ENCODE data around the gene ZBTB7C. TPM values are rescaled to one million over a fixed set of nuclear protein-coding genes. Genes with fewer than 3 reads are reported as not detected.

ZBTB7C gene
- total RNA-seq, 1 donor from 2014 or later: 1.1 TPM

DNA sequence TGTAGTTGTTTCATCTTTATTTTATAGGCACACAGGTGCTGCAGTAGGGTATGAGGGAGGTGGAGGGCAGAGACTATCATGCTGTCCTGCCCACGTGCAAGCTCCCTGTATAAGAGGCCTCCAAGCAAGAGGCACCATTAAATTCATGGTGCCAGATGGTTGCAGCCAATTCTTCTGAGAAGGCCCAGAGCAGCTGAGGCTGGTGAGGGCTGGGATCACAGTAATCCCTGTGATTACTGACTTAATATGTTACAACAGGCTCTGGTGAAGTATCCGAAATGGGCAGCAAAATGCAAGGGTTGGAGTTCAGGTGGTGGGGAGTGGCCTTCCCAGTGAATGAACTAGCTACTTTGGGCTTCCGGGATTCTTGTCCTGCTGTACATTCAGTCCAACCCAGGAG, 286.8 kb downstream of the ZBTB7C start:
- TF ChIP-seq, protein P1, sequence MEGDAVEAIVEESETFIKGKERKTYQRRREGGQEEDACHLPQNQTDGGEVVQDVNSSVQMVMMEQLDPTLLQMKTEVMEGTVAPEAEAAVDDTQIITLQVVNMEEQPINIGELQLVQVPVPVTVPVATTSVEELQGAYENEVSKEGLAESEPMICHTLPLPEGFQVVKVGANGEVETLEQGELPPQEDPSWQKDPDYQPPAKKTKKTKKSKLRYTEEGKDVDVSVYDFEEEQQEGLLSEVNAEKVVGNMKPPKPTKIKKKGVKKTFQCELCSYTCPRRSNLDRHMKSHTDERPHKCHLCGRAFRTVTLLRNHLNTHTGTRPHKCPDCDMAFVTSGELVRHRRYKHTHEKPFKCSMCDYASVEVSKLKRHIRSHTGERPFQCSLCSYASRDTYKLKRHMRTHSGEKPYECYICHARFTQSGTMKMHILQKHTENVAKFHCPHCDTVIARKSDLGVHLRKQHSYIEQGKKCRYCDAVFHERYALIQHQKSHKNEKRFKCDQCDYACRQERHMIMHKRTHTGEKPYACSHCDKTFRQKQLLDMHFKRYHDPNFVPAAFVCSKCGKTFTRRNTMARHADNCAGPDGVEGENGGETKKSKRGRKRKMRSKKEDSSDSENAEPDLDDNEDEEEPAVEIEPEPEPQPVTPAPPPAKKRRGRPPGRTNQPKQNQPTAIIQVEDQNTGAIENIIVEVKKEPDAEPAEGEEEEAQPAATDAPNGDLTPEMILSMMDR (IDR thresholded peaks at IDR 0.05; ENCODE audit: insufficient read depth, low read length, poor library complexity, severe bottlenecking): no peak
- no peak for DNase-seq (ENCODE audit: low read depth)
- Histone ChIP-seq H3K27me3 (ENCODE audit: control insufficient read depth, insufficient read depth, low read length) (peaks cover 4% of the 10 kb centered on the region), H3K4me3 (ENCODE audit: low read depth, low read length) (no peak overlapping the region), H3K36me3 (ENCODE audit: control insufficient read depth, insufficient read depth, low read length) (no peaks in the 10 kb centered on the region)

GRCh38 chr18:48121752-48122151, 287.4 kb downstream of the ZBTB7C start:
- no peak for DNase-seq (ENCODE audit: low read depth)
- TF ChIP-seq, protein P1 (IDR thresholded peaks at IDR 0.05; ENCODE audit: insufficient read depth, low read length, poor library complexity, severe bottlenecking): no peak
- H3K4me3 ChIP-seq (ENCODE audit: low read depth, low read length): no peak overlapping the region
- no peaks in the 10 kb centered on the region for H3K36me3 ChIP-seq (ENCODE audit: control insufficient read depth, insufficient read depth, low read length)
- peaks cover 2% of the 10 kb centered on the region for H3K27me3 ChIP-seq (ENCODE audit: control insufficient read depth, insufficient read depth, low read length)

DNA sequence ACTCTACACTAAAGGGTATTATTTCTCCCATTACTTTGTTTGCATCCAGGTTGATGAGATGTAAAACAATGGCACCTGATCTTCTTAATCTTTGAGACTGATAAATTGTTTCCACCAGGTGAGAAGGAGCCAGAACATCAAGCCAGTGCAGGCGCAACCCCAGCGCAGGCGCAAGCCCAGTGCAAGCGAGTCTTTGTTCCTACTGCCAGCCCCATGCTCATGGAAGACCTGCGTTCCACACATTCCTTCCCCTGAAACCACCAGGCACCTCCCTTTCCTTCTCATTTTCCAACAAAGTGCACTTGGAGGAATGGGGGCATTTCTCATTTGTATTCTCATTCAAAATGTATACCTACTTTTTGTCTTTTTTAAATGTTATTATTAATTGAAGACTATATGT, 290.0 kb downstream of the ZBTB7C start:
- TF ChIP-seq, protein P1 (IDR thresholded peaks at IDR 0.05; ENCODE audit: insufficient read depth, low read length, poor library complexity, severe bottlenecking): no peak
- no peak overlapping the region for H3K4me3 ChIP-seq (ENCODE audit: low read depth, low read length)
- no peak for DNase-seq (ENCODE audit: low read depth)
- no peaks in the 10 kb centered on the region for H3K27me3 ChIP-seq (ENCODE audit: control insufficient read depth, insufficient read depth, low read length)
- H3K36me3 ChIP-seq (ENCODE audit: control insufficient read depth, insufficient read depth, low read length): no peaks in the 10 kb centered on the region

GRCh38 chr18:48116873-48117630, 292.1 kb downstream of the ZBTB7C start:
- Histone ChIP-seq H3K4me3 (ENCODE audit: low read depth, low read length) (no peak overlapping the region), H3K27me3 (ENCODE audit: control insufficient read depth, insufficient read depth, low read length) (no peaks in the 10 kb centered on the region), H3K36me3 (ENCODE audit: control insufficient read depth, insufficient read depth, low read length) (no peaks in the 10 kb centered on the region)
- TF ChIP-seq, protein P1 (IDR thresholded peaks at IDR 0.05; ENCODE audit: insufficient read depth, low read length, poor library complexity, severe bottlenecking): no peak
- DNase-seq (ENCODE audit: low read depth): no peak

GRCh38 chr18:48116017-48116416, 293.2 kb downstream of the ZBTB7C start:
- no peaks in the 10 kb centered on the region for H3K36me3 ChIP-seq (ENCODE audit: control insufficient read depth, insufficient read depth, low read length)
- TF ChIP-seq, protein P1 (IDR thresholded peaks at IDR 0.05; ENCODE audit: insufficient read depth, low read length, poor library complexity, severe bottlenecking): no peak
- H3K27me3 ChIP-seq (ENCODE audit: control insufficient read depth, insufficient read depth, low read length): no peaks in the 10 kb centered on the region
- no peak for DNase-seq (ENCODE audit: low read depth)
- H3K4me3 ChIP-seq (ENCODE audit: low read depth, low read length): no peak overlapping the region

- H3K36me3 ChIP-seq (ENCODE audit: control insufficient read depth, insufficient read depth, low read length): no peaks in the 10 kb centered on the region
- no peak for DNase-seq (ENCODE audit: low read depth)
- H3K4me3 ChIP-seq (ENCODE audit: low read depth, low read length): no peak overlapping the region
- peaks cover 3% of the 10 kb centered on the region for H3K27me3 ChIP-seq (ENCODE audit: control insufficient read depth, insufficient read depth, low read length)
- TF ChIP-seq, protein P1 (IDR thresholded peaks at IDR 0.05; ENCODE audit: insufficient read depth, low read length, poor library complexity, severe bottlenecking): no peak
These were observed 295.5 kb downstream of the ZBTB7C start for GRCh38 chr18:48113691-48114090.

Data from kidney epithelial cell (primary cell).